Measurements from ENCODE around the gene ZNRF2. TPM values are rescaled to one million over a fixed set of nuclear protein-coding genes. Genes with fewer than 3 reads are reported as not detected.

ZNRF2 gene
- total RNA-seq, 4 donors from 2014 or later, result 44.2 to 57.4 (median 48.0) TPM

- intact Hi-C loops (cut with DNase I), result no loop called here
- Histone ChIP-seq H3K9me3 (no peaks in the 10 kb centered on the region), H3K4me1 (peaks cover 0 to 11% of the 10 kb centered on the region in 2 donors), H3K27me3 (no peaks in the 10 kb centered on the region), H3K27ac (no peak overlapping the region), H3K36me3 (no peaks in the 10 kb centered on the region), H3K4me3 (replicated peaks in 1 of 3) (no peak overlapping the region)
- 89 to 92% methylated on average over 3 of the region's 3 CpGs for WGBS, 2 donors
- no peak for DNase-seq
- no peak for TF ChIP-seq POLR2A (IDR thresholded peaks at IDR 0.05)
- no peak for TF ChIP-seq CTCF (IDR thresholded peaks at IDR 0.05)
Observed at GRCh38 chr7:30363778-30364563, 79.6 kb downstream of the ZNRF2 start.

GRCh38 chr7:30364773-30365172 is 80.4 kb downstream of the ZNRF2 start:
- intact Hi-C loops (cut with DNase I), result no loop called here
- DNase-seq, result no peak
- WGBS, 2 donors, result 90 to 93% methylated on average over 1 of the region's 1 CpG
- Histone ChIP-seq H3K9me3 (no peaks in the 10 kb centered on the region), H3K4me1 (peaks cover 6 to 11% of the 10 kb centered on the region in 2 donors), H3K27ac (no peak overlapping the region), H3K4me3 (replicated peaks in 1 of 3) (no peak overlapping the region), H3K36me3 (no peaks in the 10 kb centered on the region), H3K27me3 (no peaks in the 10 kb centered on the region)
- no peak for TF ChIP-seq CTCF (IDR thresholded peaks at IDR 0.05)

- no peak for DNase-seq
- Histone ChIP-seq H3K27me3 (no peaks in the 10 kb centered on the region), H3K4me1 (peaks cover 9 to 11% of the 10 kb centered on the region in 2 donors), H3K4me3 (replicated peaks in 1 of 3) (no peak overlapping the region), H3K27ac (no peak overlapping the region), H3K9me3 (no peaks in the 10 kb centered on the region), H3K36me3 (no peaks in the 10 kb centered on the region)
- intact Hi-C loops (cut with DNase I), result no loop called here
- WGBS, 2 donors, result 94 to 96% methylated on average over 3 of the region's 3 CpGs
- TF ChIP-seq CTCF (IDR thresholded peaks at IDR 0.05) (no peak), POLR2A (IDR thresholded peaks at IDR 0.05) (no peak)
Observed at GRCh38 chr7:30365621-30366020, 81.2 kb downstream of the ZNRF2 start.

GRCh38 chr7:30366606-30367005 is 82.2 kb downstream of the ZNRF2 start:
- DNase-seq, result no peak
- Histone ChIP-seq H3K36me3 (no peaks in the 10 kb centered on the region), H3K27me3 (no peaks in the 10 kb centered on the region), H3K27ac (no peak overlapping the region), H3K9me3 (no peaks in the 10 kb centered on the region), H3K4me3 (replicated peaks in 1 of 3) (no peak overlapping the region), H3K4me1 (peaks cover 9 to 11% of the 10 kb centered on the region in 2 donors)
- 57 to 65% methylated on average over 2 of the region's 2 CpGs for WGBS, 2 donors
- TF ChIP-seq POLR2A (IDR thresholded peaks at IDR 0.05) (no peak), CTCF (IDR thresholded peaks at IDR 0.05) (no peak)
- intact Hi-C loops (cut with DNase I), result no loop called here

- intact Hi-C loops (cut with DNase I), result no loop called here
- Histone ChIP-seq H3K36me3 (no peaks in the 10 kb centered on the region), H3K9me3 (no peaks in the 10 kb centered on the region), H3K4me1 (peaks cover 9 to 11% of the 10 kb centered on the region in 2 donors), H3K4me3 (replicated peaks in 1 of 3) (no peak overlapping the region), H3K27me3 (no peaks in the 10 kb centered on the region), H3K27ac (no peak overlapping the region)
- DNase-seq, result no peak
- no peak for TF ChIP-seq POLR2A (IDR thresholded peaks at IDR 0.05)
- no peak for TF ChIP-seq CTCF (IDR thresholded peaks at IDR 0.05)
- WGBS, 2 donors, result 80 to 88% methylated on average over 2 of the region's 2 CpGs
Observed at GRCh38 chr7:30367561-30367960, 83.2 kb downstream of the ZNRF2 start.

Data from thyroid gland (tissue), 4 donors.